ENCODE data around the gene TALDO1. TPM values are rescaled to one million over a fixed set of nuclear protein-coding genes. Genes with fewer than 3 reads are reported as not detected.
A peak's percentile ranks its signal among the peaks of the same experiment; 100 is the strongest.

Gene TALDO1
- total and polyA plus RNA-seq, 12 donors = 55.3 to 124 (median 96.3) TPM

DNA sequence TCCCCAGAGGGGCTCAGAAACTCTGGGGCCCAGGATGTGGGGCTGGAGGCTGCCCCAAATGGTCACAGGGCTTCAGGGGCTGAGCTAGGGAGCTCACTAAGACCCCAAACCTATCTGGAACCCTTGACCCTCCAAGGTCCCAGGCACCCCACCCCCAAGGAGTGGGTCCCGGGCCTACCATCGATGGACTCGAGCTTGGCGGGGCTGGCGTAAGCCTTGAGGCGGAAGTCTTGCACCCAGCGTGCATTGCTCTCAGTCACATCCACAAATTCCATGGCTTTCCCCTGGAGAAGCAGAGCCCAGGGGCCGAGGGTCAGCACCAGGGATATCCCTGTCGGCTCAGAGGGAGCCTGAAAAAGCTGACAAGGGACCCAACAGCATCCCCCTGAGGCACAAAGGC lies 26.6 kb downstream of the TALDO1 start:
- intact Hi-C loops (cut with DNase I) = no loop called here
- no peak for DNase-seq
- Histone ChIP-seq H3K4me3 (no peak overlapping the region), H3K27me3 (no peaks in the 10 kb centered on the region), H3K36me3 (peaks cover 0 to 56% (median 12%) of the 10 kb centered on the region in 9 donors), H3K4me1 (peaks cover 8 to 42% (median 24%) of the 10 kb centered on the region in 9 donors), H3K27ac (no peak overlapping the region), H3K9me3 (no peaks in the 10 kb centered on the region)
- 91 to 92% methylated on average over 9 of the region's 9 CpGs for WGBS, 2 donors
- TF ChIP-seq CTCF (IDR thresholded peaks at IDR 0.05) = no peak
- no peak for ATAC-seq

DNA sequence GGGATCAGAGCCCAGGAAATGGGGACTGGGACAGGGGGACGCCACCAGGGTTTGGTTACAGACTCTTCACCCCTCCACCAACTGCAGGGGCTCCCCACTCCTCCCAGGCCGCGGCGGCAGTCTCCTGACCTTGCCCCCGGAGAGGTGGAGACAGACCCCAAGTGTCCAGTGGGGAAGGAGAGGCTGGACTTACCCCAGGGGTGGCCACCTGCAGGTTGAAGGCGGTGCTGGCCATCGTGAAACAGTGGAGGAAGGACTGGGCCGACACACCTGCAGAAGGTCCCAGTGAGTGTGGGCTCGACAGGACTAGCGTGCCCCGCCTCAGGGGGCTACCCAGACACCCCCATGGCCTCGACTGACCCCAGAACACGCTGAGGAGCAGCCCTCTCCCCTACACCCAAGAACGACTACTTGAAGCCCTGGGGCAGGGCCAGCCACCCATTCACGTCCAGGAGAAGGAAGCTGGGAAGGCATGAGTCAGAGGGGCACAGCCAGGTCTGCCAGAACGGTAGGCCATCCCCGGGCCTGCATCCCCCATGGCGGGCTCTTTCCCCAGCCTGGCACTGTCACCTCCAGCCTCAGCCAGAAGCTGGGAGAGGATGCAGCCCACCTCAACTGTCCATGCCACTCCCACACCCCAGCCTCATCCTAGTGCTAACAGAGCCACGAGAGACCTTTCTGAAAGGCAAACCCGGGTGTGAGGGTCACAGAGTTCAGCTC lies 27.8 kb downstream of the TALDO1 start:
- WGBS, 2 donors = 78 to 81% methylated on average over 20 of the region's 20 CpGs
- Histone ChIP-seq H3K27ac (no peak overlapping the region), H3K4me3 (no peak overlapping the region), H3K27me3 (no peaks in the 10 kb centered on the region), H3K36me3 (peaks cover 0 to 49% (median 8%) of the 10 kb centered on the region in 9 donors), H3K4me1 (peaks cover 8 to 53% (median 29%) of the 10 kb centered on the region in 9 donors), H3K9me3 (no peaks in the 10 kb centered on the region)
- intact Hi-C loops (cut with DNase I) = no loop called here
- no peak for ATAC-seq
- DNase-seq = no peak
- no peak for TF ChIP-seq CTCF (IDR thresholded peaks at IDR 0.05)

- H3K27ac ChIP-seq = peak overlapping the region in 6 of 10 donors; percentile 85 to 91 (median 88)
- 33 to 36% methylated on average over 11 of the region's 11 CpGs for WGBS, 2 donors
- no peak for TF ChIP-seq CTCF (IDR thresholded peaks at IDR 0.05)
- H3K36me3 ChIP-seq = peaks cover 0 to 39% (median 0%) of the 10 kb centered on the region in 9 donors
- ATAC-seq (no peak), DNase-seq (no peak)
- H3K4me1 ChIP-seq = peaks cover 8 to 53% (median 29%) of the 10 kb centered on the region in 9 donors
- intact Hi-C loops (cut with DNase I) = loop anchor here in 1 of 10 donors (2.0 kb wide), 1 partner anchor 21 kb away; no protein-coding TSS in a partner anchor
- H3K4me3 ChIP-seq = peak overlapping the region; percentile 63 to 97 (median 87)
- no peaks in the 10 kb centered on the region for H3K9me3 ChIP-seq
- H3K27me3 ChIP-seq = no peaks in the 10 kb centered on the region
These were observed 28.9 kb downstream of the TALDO1 start for GRCh38 chr11:776263-776560.

GRCh38 chr11:776561-777287 lies 29.5 kb downstream of the TALDO1 start:
- Histone ChIP-seq H3K36me3 (peaks cover 0 to 34% (median 0%) of the 10 kb centered on the region in 9 donors), H3K9me3 (no peaks in the 10 kb centered on the region), H3K27ac (peak overlapping the region; percentile 61 to 91 (median 86)), H3K4me3 (peak overlapping the region; percentile 63 to 97 (median 87)), H3K4me1 (peaks cover 8 to 53% (median 29%) of the 10 kb centered on the region in 9 donors), H3K27me3 (no peaks in the 10 kb centered on the region)
- WGBS, 2 donors = 2 to 3% methylated on average over 49 to 63 of the region's 65 CpGs
- TF ChIP-seq CTCF (IDR thresholded peaks at IDR 0.05) = no peak
- DNase-seq = peak in 1 of 2 donors; percentile 14
- peak in 7 of 8 donors; percentile 4 to 47 (median 22) for ATAC-seq
- intact Hi-C loops (cut with DNase I) = loop anchor here in 1 of 10 donors (2.0 kb wide), 1 partner anchor 20 kb away; no protein-coding TSS in a partner anchor
